ENCODE measurements around the gene SEZ6L. TPM values are rescaled to one million over a fixed set of nuclear protein-coding genes. Genes with fewer than 3 reads are reported as not detected.

The SEZ6L gene
- total RNA-seq, 1 donor from 2014 or later: 8.6 TPM

DNA sequence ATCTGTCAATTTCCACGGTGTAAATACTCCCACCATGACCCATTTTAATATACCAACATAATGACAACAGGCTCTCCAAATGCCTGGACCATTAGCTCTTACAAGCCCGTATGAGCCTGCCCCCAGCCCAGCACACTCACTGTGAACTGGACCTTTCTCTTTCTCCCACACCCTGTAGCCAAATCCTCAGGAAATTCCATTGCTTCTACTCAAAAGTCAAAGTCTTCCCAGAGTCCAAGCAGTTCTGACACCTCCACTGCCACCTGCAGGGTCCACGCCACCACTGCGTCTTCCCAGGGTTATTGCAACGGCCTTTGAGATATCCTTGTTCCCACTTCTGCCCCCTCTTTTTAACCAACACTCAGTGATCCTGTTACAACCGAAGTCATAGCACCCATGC, 149.7 kb downstream of the SEZ6L start:
- Mint-ChIP-seq H3K4me3 (no peak overlapping the region), H3K9me3 (no peaks in the 10 kb centered on the region), H3K4me1 (ENCODE audit: unreplicated experiment) (no peaks in the 10 kb centered on the region), H3K27ac (no peak overlapping the region), H3K36me3 (no peaks in the 10 kb centered on the region), H3K27me3 (peaks cover 28% of the 10 kb centered on the region)
- TF ChIP-seq, protein P1, sequence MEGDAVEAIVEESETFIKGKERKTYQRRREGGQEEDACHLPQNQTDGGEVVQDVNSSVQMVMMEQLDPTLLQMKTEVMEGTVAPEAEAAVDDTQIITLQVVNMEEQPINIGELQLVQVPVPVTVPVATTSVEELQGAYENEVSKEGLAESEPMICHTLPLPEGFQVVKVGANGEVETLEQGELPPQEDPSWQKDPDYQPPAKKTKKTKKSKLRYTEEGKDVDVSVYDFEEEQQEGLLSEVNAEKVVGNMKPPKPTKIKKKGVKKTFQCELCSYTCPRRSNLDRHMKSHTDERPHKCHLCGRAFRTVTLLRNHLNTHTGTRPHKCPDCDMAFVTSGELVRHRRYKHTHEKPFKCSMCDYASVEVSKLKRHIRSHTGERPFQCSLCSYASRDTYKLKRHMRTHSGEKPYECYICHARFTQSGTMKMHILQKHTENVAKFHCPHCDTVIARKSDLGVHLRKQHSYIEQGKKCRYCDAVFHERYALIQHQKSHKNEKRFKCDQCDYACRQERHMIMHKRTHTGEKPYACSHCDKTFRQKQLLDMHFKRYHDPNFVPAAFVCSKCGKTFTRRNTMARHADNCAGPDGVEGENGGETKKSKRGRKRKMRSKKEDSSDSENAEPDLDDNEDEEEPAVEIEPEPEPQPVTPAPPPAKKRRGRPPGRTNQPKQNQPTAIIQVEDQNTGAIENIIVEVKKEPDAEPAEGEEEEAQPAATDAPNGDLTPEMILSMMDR (conservative IDR thresholded peaks at IDR 0.05): no peak
- DNase-seq (ENCODE audit: extremely low spot score, unreplicated experiment): no peak

DNA sequence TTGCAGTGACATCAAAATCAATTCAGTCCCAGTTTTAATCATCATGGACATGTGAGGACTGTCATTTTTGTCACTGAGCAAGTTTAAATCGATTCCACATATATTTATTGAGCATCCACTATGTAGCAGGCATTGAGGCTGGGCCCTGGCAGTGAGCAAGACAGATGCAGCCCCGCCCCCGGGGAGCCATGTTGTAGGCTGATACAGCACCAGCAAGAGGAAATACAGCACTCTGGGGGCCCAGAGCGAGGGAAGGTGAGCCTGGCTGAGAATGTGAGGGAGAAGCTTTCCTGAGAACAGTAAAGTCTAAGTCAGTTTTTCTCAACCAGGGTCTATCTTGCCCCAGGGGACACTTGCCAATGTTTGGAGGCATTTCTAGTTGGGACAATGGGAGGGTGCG, 151.2 kb downstream of the SEZ6L start:
- no peak overlapping the region for H3K4me3 Mint-ChIP-seq
- H3K27ac Mint-ChIP-seq: no peak overlapping the region
- no peaks in the 10 kb centered on the region for H3K36me3 Mint-ChIP-seq
- TF ChIP-seq, protein P1 (conservative IDR thresholded peaks at IDR 0.05): no peak
- no peaks in the 10 kb centered on the region for H3K9me3 Mint-ChIP-seq
- H3K27me3 Mint-ChIP-seq: peaks cover 36% of the 10 kb centered on the region
- no peak for DNase-seq (ENCODE audit: extremely low spot score, unreplicated experiment)
- H3K4me1 Mint-ChIP-seq (ENCODE audit: unreplicated experiment): no peaks in the 10 kb centered on the region

DNA sequence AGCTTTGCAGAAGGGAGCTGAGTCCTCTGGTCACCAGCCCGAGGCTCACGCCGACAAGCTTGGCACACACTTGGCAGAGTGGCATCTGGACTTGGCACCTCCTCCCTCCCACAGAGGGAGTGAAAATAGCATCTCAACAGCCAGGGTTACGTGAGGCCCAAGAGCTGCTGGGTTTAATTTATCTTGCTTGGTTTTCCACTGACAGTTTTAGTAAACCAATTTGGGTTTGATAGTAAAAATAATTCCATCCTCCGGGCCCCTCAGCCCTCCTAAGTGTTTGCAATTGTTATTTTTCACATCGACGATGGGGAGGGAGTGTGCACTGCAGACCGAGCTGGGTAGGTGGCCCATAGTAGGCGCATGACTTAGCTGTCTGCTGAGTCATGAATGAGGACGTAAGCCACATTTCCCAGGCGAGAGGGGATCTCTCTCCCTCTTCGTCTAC, 152.2 kb downstream of the SEZ6L start:
- no peaks in the 10 kb centered on the region for H3K9me3 Mint-ChIP-seq
- H3K27me3 Mint-ChIP-seq: peaks cover 35% of the 10 kb centered on the region
- TF ChIP-seq, protein P1 (conservative IDR thresholded peaks at IDR 0.05): no peak
- H3K27ac Mint-ChIP-seq: no peak overlapping the region
- no peaks in the 10 kb centered on the region for H3K4me1 Mint-ChIP-seq (ENCODE audit: unreplicated experiment)
- H3K36me3 Mint-ChIP-seq: no peaks in the 10 kb centered on the region
- no peak for DNase-seq (ENCODE audit: extremely low spot score, unreplicated experiment)
- no peak overlapping the region for H3K4me3 Mint-ChIP-seq

DNA sequence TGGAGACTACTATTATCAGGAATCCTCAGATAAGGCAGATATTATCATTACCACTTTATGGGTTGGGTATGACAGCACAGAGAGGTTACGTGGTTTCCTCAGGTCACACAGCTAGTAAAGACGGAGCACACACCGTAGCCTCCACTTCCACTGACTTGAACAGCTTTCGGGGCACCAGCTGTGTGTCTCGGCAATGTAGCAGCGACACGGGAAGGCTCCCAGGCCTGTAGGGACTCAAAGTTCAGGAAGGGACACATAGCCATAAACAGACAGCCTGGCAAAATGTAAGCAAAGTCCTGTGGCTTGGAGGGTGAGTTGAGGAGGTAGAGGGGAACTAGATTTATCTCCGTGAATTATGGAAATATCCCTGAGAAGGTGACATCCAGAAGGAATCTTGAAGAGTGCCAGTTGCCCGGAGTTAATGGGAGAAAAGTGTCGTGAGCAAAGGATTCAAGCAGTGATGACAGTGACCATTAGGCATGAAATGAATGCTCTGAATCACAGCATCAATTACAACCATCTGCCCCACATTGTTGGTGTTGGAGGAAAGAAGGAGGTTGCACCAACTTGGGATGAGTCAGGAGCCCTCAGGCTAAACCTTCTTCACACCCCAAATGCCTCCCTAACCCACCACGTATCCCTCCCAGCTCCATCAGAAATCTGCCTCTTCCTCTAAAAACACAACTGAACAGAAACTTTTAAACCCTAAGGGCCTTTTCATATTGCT, 153.1 kb downstream of the SEZ6L start:
- Mint-ChIP-seq H3K4me3 (no peak overlapping the region), H3K36me3 (no peaks in the 10 kb centered on the region), H3K9me3 (no peaks in the 10 kb centered on the region), H3K4me1 (ENCODE audit: unreplicated experiment) (no peaks in the 10 kb centered on the region), H3K27me3 (peaks cover 33% of the 10 kb centered on the region), H3K27ac (no peak overlapping the region)
- DNase-seq (ENCODE audit: extremely low spot score, unreplicated experiment): no peak
- TF ChIP-seq, protein P1 (conservative IDR thresholded peaks at IDR 0.05): no peak

DNA sequence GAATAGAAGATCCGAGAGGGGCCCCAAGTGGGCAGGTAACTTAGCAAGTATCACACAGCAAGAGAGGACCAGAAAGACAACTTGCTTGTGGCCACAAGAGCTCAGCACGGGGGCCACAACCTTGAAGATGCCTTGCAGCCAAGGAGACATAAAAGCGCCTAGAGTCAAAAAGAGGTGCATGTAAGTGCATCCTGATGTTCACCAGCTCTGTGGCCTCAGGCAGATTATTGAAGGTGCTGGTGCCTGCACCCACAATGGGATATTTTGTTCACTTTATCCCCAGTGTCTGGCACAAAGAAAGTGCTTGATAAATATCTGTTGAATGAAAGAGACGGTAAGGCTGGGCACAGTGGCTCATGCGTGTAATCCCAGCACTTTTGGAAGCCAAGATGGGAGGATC, 153.8 kb downstream of the SEZ6L start:
- TF ChIP-seq, protein P1 (conservative IDR thresholded peaks at IDR 0.05): no peak
- H3K27ac Mint-ChIP-seq: no peak overlapping the region
- H3K27me3 Mint-ChIP-seq: peaks cover 36% of the 10 kb centered on the region

More for the DNA sequence above, 153.8 kb downstream of the SEZ6L start:
- Mint-ChIP-seq H3K36me3 (no peaks in the 10 kb centered on the region), H3K4me1 (ENCODE audit: unreplicated experiment) (no peaks in the 10 kb centered on the region), H3K9me3 (no peaks in the 10 kb centered on the region), H3K4me3 (no peak overlapping the region)
- DNase-seq (ENCODE audit: extremely low spot score, unreplicated experiment): no peak

All from type B pancreatic cell (in vitro differentiated cells).